ENCODE measurements around the gene FAM229A. TPM values are rescaled to one million over a fixed set of nuclear protein-coding genes. Genes with fewer than 3 reads are reported as not detected.

FAM229A gene
- total RNA-seq, 1 experiment from 2014 or later, result 5.6 TPM

DNA sequence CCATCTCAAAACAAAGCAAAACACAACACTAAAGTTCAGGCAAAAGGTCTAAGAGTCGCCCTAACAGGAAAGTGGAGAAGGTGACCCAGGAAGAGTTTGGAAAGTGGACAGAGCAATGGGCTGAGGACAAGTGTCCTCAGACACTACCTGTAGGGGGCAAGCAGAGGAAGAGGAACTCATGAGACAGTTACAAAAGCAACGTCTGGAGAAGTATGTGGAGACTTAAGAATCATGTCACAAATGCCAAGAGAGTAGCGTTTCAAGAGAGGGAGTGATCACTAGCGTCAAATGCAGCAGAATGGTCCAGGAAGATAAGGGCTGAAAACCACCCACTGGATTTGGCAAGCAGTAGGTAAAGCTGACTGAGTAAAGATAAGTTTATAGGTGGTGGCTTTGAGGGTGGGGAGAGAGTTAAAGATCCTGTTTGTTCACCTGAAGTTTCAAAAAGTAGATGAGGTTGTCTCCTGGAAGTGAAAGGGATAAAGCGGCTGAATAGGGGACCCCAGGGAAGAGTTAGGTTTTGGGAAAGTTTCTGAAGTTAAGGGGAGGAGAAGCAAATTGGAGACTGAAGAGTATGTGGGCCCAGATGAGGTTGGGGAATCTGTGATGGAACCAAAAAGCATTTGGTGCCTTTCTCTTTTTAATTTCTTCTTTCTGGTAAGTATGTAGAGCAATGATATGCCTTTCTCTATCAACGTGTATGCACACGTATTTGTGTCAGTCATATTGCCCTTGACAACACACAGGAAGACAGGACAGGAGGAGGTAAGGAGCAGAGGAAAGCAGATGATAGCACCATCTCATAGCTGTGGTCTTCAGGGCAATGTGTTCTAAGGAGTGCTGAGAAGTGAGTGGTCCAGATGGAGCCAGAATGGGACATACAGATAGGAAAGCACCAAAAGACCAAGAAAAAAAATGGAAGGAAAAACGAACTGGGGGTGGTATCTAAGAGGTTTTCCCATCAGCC, 28.9 kb upstream of the FAM229A start:
- no peaks in the 10 kb centered on the region; the same call in 1 of the 2 replicates for H3K79me2 ChIP-seq (ENCODE audit: insufficient read depth, low read length)
- no CpG with 5 or more reads among the region's 8 CpGs for WGBS (ENCODE audit: extremely low coverage, insufficient read length, low lambda C conversion rate)

More for the DNA sequence above, 28.9 kb upstream of the FAM229A start:
- no peak overlapping the region for H3T11ph ChIP-seq (ENCODE audit: low read length)
- no peak overlapping the region for H3K4ac ChIP-seq (ENCODE audit: low read depth, low read length)
- peaks cover 5% of the 10 kb centered on the region; the same call in 1 of the 2 replicates for H3K4me1 ChIP-seq (ENCODE audit: insufficient read depth, low read length)
- H3K27me3 ChIP-seq (ENCODE audit: insufficient read depth, low read length), result no peaks in the 10 kb centered on the region
- no peak overlapping the region for H4K5ac ChIP-seq (ENCODE audit: insufficient read length, low read depth, low read length)
- H3K23ac ChIP-seq (ENCODE audit: insufficient read length, low read depth, low read length), result no peak overlapping the region
- peaks cover 4% of the 10 kb centered on the region for H3K23me2 ChIP-seq (ENCODE audit: insufficient read length, low read depth, low read length, poor library complexity, severe bottlenecking)
- Mint-ChIP-seq H3K27me3 (ENCODE audit: low read depth) (no peaks in the 10 kb centered on the region), H3K4me1 (peaks cover 12% of the 10 kb centered on the region in 2 experiments), H3K36me3 (ENCODE audit: insufficient read depth in 1 of 3, low read depth in 3 of 3) (peaks cover 10 to 23% (median 17%) of the 10 kb centered on the region in 3 experiments), H3K9me3 (no peaks in the 10 kb centered on the region; a peak in 1 of 5 replicates), H3K27ac (no peak overlapping the region), H3K4me3 (no peak overlapping the region)
- no peak overlapping the region for H3K18ac ChIP-seq (ENCODE audit: insufficient read length, low read depth, low read length)
- H3K27ac ChIP-seq (ENCODE audit: insufficient read length, low read depth, low read length), result no peak overlapping the region
- no peak overlapping the region for H3K14ac ChIP-seq (ENCODE audit: insufficient read depth, low read length)
- no peak overlapping the region for H2BK15ac ChIP-seq (ENCODE audit: low read depth, low read length)
- no peak overlapping the region for H4K8ac ChIP-seq (replicated peaks; ENCODE audit: insufficient read length, low read depth, low read length)
- no peak overlapping the region for H2BK120ac ChIP-seq (ENCODE audit: low read depth, low read length, poor library complexity, severe bottlenecking)
- peaks cover 5% of the 10 kb centered on the region for H3K79me1 ChIP-seq (ENCODE audit: insufficient read depth, low read depth, low read length, poor library complexity, severe bottlenecking)
- H2BK12ac ChIP-seq (ENCODE audit: insufficient read length, low read depth, low read length), result no peak overlapping the region
- no peaks in the 10 kb centered on the region for H4K20me1 ChIP-seq (ENCODE audit: control insufficient read depth, insufficient read depth, insufficient read length)
- no peak overlapping the region for H3K4me2 ChIP-seq (ENCODE audit: insufficient read depth, insufficient read length, low read length)
- no peak overlapping the region for H2AK5ac ChIP-seq (ENCODE audit: insufficient read length, low read length)
- TF ChIP-seq, protein P1, sequence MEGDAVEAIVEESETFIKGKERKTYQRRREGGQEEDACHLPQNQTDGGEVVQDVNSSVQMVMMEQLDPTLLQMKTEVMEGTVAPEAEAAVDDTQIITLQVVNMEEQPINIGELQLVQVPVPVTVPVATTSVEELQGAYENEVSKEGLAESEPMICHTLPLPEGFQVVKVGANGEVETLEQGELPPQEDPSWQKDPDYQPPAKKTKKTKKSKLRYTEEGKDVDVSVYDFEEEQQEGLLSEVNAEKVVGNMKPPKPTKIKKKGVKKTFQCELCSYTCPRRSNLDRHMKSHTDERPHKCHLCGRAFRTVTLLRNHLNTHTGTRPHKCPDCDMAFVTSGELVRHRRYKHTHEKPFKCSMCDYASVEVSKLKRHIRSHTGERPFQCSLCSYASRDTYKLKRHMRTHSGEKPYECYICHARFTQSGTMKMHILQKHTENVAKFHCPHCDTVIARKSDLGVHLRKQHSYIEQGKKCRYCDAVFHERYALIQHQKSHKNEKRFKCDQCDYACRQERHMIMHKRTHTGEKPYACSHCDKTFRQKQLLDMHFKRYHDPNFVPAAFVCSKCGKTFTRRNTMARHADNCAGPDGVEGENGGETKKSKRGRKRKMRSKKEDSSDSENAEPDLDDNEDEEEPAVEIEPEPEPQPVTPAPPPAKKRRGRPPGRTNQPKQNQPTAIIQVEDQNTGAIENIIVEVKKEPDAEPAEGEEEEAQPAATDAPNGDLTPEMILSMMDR (conservative IDR thresholded peaks at IDR 0.05), result no peak
- H3K9me3 ChIP-seq (ENCODE audit: control insufficient read depth, low read depth, low read length), result no peaks in the 10 kb centered on the region
- H3K56ac ChIP-seq (ENCODE audit: insufficient read length, low read depth, low read length), result no peak overlapping the region
- H2BK20ac ChIP-seq (ENCODE audit: low read depth, low read length, poor library complexity, severe bottlenecking), result no peak overlapping the region
- H4K91ac ChIP-seq (ENCODE audit: insufficient read length, low read depth, low read length), result no peak overlapping the region
- H2BK5ac ChIP-seq (ENCODE audit: insufficient read length, low read length), result no peak overlapping the region
- no peak overlapping the region for H3K9ac ChIP-seq (ENCODE audit: extremely low read depth, insufficient read length, low read length)
- no peak for DNase-seq
- H2AFZ ChIP-seq (ENCODE audit: low read length), result no peak overlapping the region
